ENCODE measurements around the gene MCOLN3. TPM values are rescaled to one million over a fixed set of nuclear protein-coding genes. Genes with fewer than 3 reads are reported as not detected.

MCOLN3 gene
- total and polyA plus RNA-seq, 4 donors: 0.08 to 0.42 (median 0.21) TPM; not detected in 1

- DNase-seq (ENCODE audit: low spot score): no peak
- H3K4me3 ChIP-seq (ENCODE audit: low read depth in 1 of 3, low read length in 3 of 3): no peak overlapping the region
- TF ChIP-seq RAD21 (IDR thresholded peaks at IDR 0.05): no peak
- TF ChIP-seq MAX (IDR thresholded peaks at IDR 0.05): no peak
- no peak for TF ChIP-seq GABPA (IDR thresholded peaks at IDR 0.05 in 1 of 2, conservative IDR thresholded peaks at IDR 0.05 in 1 of 2)
- TF ChIP-seq ZBTB33 (IDR thresholded peaks at IDR 0.05): no peak
- TF ChIP-seq NR2F2 (IDR thresholded peaks at IDR 0.05): no peak
- no peak for TF ChIP-seq HNF4G (IDR thresholded peaks at IDR 0.05)
- TF ChIP-seq YY1 (IDR thresholded peaks at IDR 0.05): no peak
- TF ChIP-seq, protein P1, sequence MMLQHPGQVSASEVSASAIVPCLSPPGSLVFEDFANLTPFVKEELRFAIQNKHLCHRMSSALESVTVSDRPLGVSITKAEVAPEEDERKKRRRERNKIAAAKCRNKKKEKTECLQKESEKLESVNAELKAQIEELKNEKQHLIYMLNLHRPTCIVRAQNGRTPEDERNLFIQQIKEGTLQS (IDR thresholded peaks at IDR 0.05): no peak
- no peak for TF ChIP-seq FOXA1 (IDR thresholded peaks at IDR 0.05)
- H3K9me3 ChIP-seq (ENCODE audit: control insufficient read depth in 4 of 4, low read length in 3 of 4): no peaks in the 10 kb centered on the region
- no peak overlapping the region for H3K27ac ChIP-seq (ENCODE audit: low read depth in 1 of 2, low read length in 2 of 2)
- H3K9ac ChIP-seq (ENCODE audit: low read depth in 1 of 2, low read length in 2 of 2): no peak overlapping the region
- peaks cover 0 to 13% (median 2%) of the 10 kb centered on the region in 4 donors for H3K27me3 ChIP-seq (ENCODE audit: control insufficient read depth in 4 of 4, insufficient read depth in 4 of 4, low read length in 3 of 4)
- H3K36me3 ChIP-seq (ENCODE audit: control insufficient read depth in 4 of 4, insufficient read depth in 3 of 4, low read depth in 1 of 4, low read length in 3 of 4): no peaks in the 10 kb centered on the region
- no peaks in the 10 kb centered on the region for H3K4me1 ChIP-seq (ENCODE audit: control insufficient read depth in 4 of 4, insufficient read depth in 4 of 4, low read length in 3 of 4)
These were observed 40.9 kb upstream of the MCOLN3 start for GRCh38 chr1:85089203-85089602.

- Histone ChIP-seq H3K4me3 (ENCODE audit: low read depth in 1 of 3, low read length in 3 of 3) (no peak overlapping the region), H3K9me3 (ENCODE audit: control insufficient read depth in 4 of 4, low read length in 3 of 4) (no peaks in the 10 kb centered on the region), H3K27me3 (ENCODE audit: control insufficient read depth in 4 of 4, insufficient read depth in 4 of 4, low read length in 3 of 4) (peaks cover 0 to 13% (median 2%) of the 10 kb centered on the region in 4 donors), H3K9ac (ENCODE audit: low read depth in 1 of 2, low read length in 2 of 2) (no peak overlapping the region), H3K36me3 (ENCODE audit: control insufficient read depth in 4 of 4, insufficient read depth in 3 of 4, low read depth in 1 of 4, low read length in 3 of 4) (no peaks in the 10 kb centered on the region), H3K27ac (ENCODE audit: low read depth in 1 of 2, low read length in 2 of 2) (no peak overlapping the region), H3K4me1 (ENCODE audit: control insufficient read depth in 4 of 4, insufficient read depth in 4 of 4, low read length in 3 of 4) (no peaks in the 10 kb centered on the region)
- no peak for TF ChIP-seq TAF1 (conservative IDR thresholded peaks at IDR 0.05)
- no peak for TF ChIP-seq HNF4G (IDR thresholded peaks at IDR 0.05)
- no peak for TF ChIP-seq MAX (IDR thresholded peaks at IDR 0.05)
- no peak for TF ChIP-seq RAD21 (IDR thresholded peaks at IDR 0.05)
- no peak for TF ChIP-seq FOXA2 (IDR thresholded peaks at IDR 0.05)
- no peak for TF ChIP-seq ZBTB33 (IDR thresholded peaks at IDR 0.05)
- TF ChIP-seq, protein P2, sequence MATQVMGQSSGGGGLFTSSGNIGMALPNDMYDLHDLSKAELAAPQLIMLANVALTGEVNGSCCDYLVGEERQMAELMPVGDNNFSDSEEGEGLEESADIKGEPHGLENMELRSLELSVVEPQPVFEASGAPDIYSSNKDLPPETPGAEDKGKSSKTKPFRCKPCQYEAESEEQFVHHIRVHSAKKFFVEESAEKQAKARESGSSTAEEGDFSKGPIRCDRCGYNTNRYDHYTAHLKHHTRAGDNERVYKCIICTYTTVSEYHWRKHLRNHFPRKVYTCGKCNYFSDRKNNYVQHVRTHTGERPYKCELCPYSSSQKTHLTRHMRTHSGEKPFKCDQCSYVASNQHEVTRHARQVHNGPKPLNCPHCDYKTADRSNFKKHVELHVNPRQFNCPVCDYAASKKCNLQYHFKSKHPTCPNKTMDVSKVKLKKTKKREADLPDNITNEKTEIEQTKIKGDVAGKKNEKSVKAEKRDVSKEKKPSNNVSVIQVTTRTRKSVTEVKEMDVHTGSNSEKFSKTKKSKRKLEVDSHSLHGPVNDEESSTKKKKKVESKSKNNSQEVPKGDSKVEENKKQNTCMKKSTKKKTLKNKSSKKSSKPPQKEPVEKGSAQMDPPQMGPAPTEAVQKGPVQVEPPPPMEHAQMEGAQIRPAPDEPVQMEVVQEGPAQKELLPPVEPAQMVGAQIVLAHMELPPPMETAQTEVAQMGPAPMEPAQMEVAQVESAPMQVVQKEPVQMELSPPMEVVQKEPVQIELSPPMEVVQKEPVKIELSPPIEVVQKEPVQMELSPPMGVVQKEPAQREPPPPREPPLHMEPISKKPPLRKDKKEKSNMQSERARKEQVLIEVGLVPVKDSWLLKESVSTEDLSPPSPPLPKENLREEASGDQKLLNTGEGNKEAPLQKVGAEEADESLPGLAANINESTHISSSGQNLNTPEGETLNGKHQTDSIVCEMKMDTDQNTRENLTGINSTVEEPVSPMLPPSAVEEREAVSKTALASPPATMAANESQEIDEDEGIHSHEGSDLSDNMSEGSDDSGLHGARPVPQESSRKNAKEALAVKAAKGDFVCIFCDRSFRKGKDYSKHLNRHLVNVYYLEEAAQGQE (IDR thresholded peaks at IDR 0.05): no peak
- no peak for TF ChIP-seq EGR1 (IDR thresholded peaks at IDR 0.05; ENCODE audit: low read depth in 2 of 2)
- TF ChIP-seq YY1 (IDR thresholded peaks at IDR 0.05): no peak
- TF ChIP-seq FOXA1 (IDR thresholded peaks at IDR 0.05): no peak
- no peak for TF ChIP-seq NR2F2 (IDR thresholded peaks at IDR 0.05)
- 81% methylated on average over 2 of the region's 2 CpGs for WGBS
- no peak for DNase-seq (ENCODE audit: low spot score)
These were observed 40.1 kb upstream of the MCOLN3 start for GRCh38 chr1:85088408-85088784.
